Duodenal mucosa (tissue), 2 donors: Measurements from ENCODE around the gene NPSR1.

Experiments used
- H3K27ac ChIP-seq: one replicate; pipeline ENCODE4 v1.7.0; 2013; ENCODE audit warnings: low read depth, low read length
- H3K27me3 ChIP-seq, 2 donors: one replicate each; pipeline ENCODE4 v1.7.0; 2013; ENCODE audit warnings: low read length in 2 of 2, control low read depth in 1 of 2; ENCODE audit not compliant: insufficient read depth in 2 of 2, control insufficient read depth in 1 of 2
- H3K36me3 ChIP-seq, 2 donors: one replicate each; pipeline ENCODE4 v1.7.0; 2013; ENCODE audit warnings: low read length in 2 of 2, control low read depth in 1 of 2; ENCODE audit not compliant: insufficient read depth in 2 of 2, control insufficient read depth in 1 of 2
- H3K4me1 ChIP-seq, 2 donors: one replicate each; pipeline ENCODE4 v1.7.0; 2013; ENCODE audit warnings: low read length in 2 of 2, control low read depth in 1 of 2; ENCODE audit not compliant: insufficient read depth in 2 of 2, control insufficient read depth in 1 of 2
- H3K4me3 ChIP-seq, 2 donors: one replicate each; pipeline ENCODE4 v1.7.0; 2013; ENCODE audit warnings: low read length in 2 of 2, low read depth in 1 of 2
- H3K9ac ChIP-seq, 2 donors: one replicate each; pipeline ENCODE4 v1.7.0; 2013; ENCODE audit warnings: low read length in 2 of 2, low read depth in 1 of 2
- H3K9me3 ChIP-seq, 2 donors: one replicate each; pipeline ENCODE4 v1.7.0; 2013; ENCODE audit warnings: low read length in 2 of 2, control low read depth in 1 of 2; ENCODE audit not compliant: control insufficient read depth in 1 of 2

Gene NPSR1

GRCh38 chr7:34752929-34753328 lies 94.9 kb downstream of the NPSR1 start:
- H3K36me3 ChIP-seq = no peaks in the 10 kb centered on the region
- peaks cover 9% of the 10 kb centered on the region in 2 donors for H3K4me1 ChIP-seq
- no peak overlapping the region for H3K9ac ChIP-seq
- no peaks in the 10 kb centered on the region for H3K9me3 ChIP-seq
- no peak overlapping the region for H3K4me3 ChIP-seq
- no peaks in the 10 kb centered on the region for H3K27me3 ChIP-seq
- H3K27ac ChIP-seq = no peak overlapping the region

GRCh38 chr7:34755008-34755407 lies 97.0 kb downstream of the NPSR1 start:
- H3K9me3 ChIP-seq = no peaks in the 10 kb centered on the region
- H3K4me1 ChIP-seq = no peaks in the 10 kb centered on the region
- H3K27me3 ChIP-seq = no peaks in the 10 kb centered on the region
- no peaks in the 10 kb centered on the region for H3K36me3 ChIP-seq
- H3K4me3 ChIP-seq = no peak overlapping the region
- no peak overlapping the region for H3K27ac ChIP-seq
- no peak overlapping the region for H3K9ac ChIP-seq

GRCh38 chr7:34756025-34756437 lies 98.0 kb downstream of the NPSR1 start:
- Histone ChIP-seq H3K27me3 (no peaks in the 10 kb centered on the region), H3K9ac (no peak overlapping the region), H3K36me3 (no peaks in the 10 kb centered on the region), H3K9me3 (no peaks in the 10 kb centered on the region), H3K27ac (no peak overlapping the region), H3K4me3 (no peak overlapping the region), H3K4me1 (no peaks in the 10 kb centered on the region)

GRCh38 chr7:34756691-34757090 lies 98.7 kb downstream of the NPSR1 start:
- H3K27me3 ChIP-seq = no peaks in the 10 kb centered on the region
- H3K36me3 ChIP-seq = no peaks in the 10 kb centered on the region
- H3K27ac ChIP-seq = no peak overlapping the region
- no peak overlapping the region for H3K9ac ChIP-seq
- H3K4me1 ChIP-seq = no peaks in the 10 kb centered on the region
- no peak overlapping the region for H3K4me3 ChIP-seq
- H3K9me3 ChIP-seq = no peaks in the 10 kb centered on the region

- Histone ChIP-seq H3K27ac (no peak overlapping the region), H3K9me3 (no peaks in the 10 kb centered on the region)
These were observed 99.6 kb downstream of the NPSR1 start for GRCh38 chr7:34757570-34758110.

GRCh38 chr7:34758111-34758601 lies 100.1 kb downstream of the NPSR1 start:
- Histone ChIP-seq H3K36me3 (no peaks in the 10 kb centered on the region), H3K27ac (no peak overlapping the region), H3K4me3 (no peak overlapping the region), H3K9me3 (no peaks in the 10 kb centered on the region), H3K9ac (no peak overlapping the region), H3K27me3 (no peaks in the 10 kb centered on the region), H3K4me1 (no peaks in the 10 kb centered on the region)

More at GRCh38 chr7:34757570-34758110, 99.6 kb downstream of the NPSR1 start:
- Histone ChIP-seq H3K4me1 (no peaks in the 10 kb centered on the region), H3K4me3 (no peak overlapping the region), H3K9ac (no peak overlapping the region), H3K27me3 (no peaks in the 10 kb centered on the region), H3K36me3 (no peaks in the 10 kb centered on the region)

GRCh38 chr7:34759477-34760125 lies 101.6 kb downstream of the NPSR1 start:
- H3K36me3 ChIP-seq = no peaks in the 10 kb centered on the region
- H3K4me3 ChIP-seq = no peak overlapping the region
- no peaks in the 10 kb centered on the region for H3K27me3 ChIP-seq
- H3K9ac ChIP-seq = no peak overlapping the region
- H3K9me3 ChIP-seq = no peaks in the 10 kb centered on the region
- no peaks in the 10 kb centered on the region for H3K4me1 ChIP-seq
- H3K27ac ChIP-seq = no peak overlapping the region

GRCh38 chr7:34760271-34760670 lies 102.3 kb downstream of the NPSR1 start:
- Histone ChIP-seq H3K4me3 (no peak overlapping the region), H3K9ac (no peak overlapping the region), H3K36me3 (no peaks in the 10 kb centered on the region), H3K9me3 (no peaks in the 10 kb centered on the region), H3K27ac (no peak overlapping the region), H3K27me3 (no peaks in the 10 kb centered on the region), H3K4me1 (no peaks in the 10 kb centered on the region)

GRCh38 chr7:34761206-34761605 lies 103.2 kb downstream of the NPSR1 start:
- Histone ChIP-seq H3K4me1 (no peaks in the 10 kb centered on the region), H3K9me3 (no peaks in the 10 kb centered on the region), H3K27ac (no peak overlapping the region), H3K4me3 (no peak overlapping the region), H3K27me3 (no peaks in the 10 kb centered on the region), H3K36me3 (no peaks in the 10 kb centered on the region), H3K9ac (no peak overlapping the region)

GRCh38 chr7:34761627-34762026 lies 103.6 kb downstream of the NPSR1 start:
- Histone ChIP-seq H3K4me3 (no peak overlapping the region), H3K9me3 (no peaks in the 10 kb centered on the region), H3K27me3 (no peaks in the 10 kb centered on the region), H3K36me3 (no peaks in the 10 kb centered on the region), H3K27ac (no peak overlapping the region), H3K9ac (no peak overlapping the region), H3K4me1 (no peaks in the 10 kb centered on the region)
